Right lobe of liver (tissue), 6 donors: ENCODE data around the gene MCOLN2. TPM values are rescaled to one million over a fixed set of nuclear protein-coding genes. Genes with fewer than 3 reads are reported as not detected.

Experiments used
- ATAC-seq, 4 donors: fragments of 200-7000 bp; cut with Tn5 transposase; one replicate each; pipeline ENCODE4 v1.9.1; 2020; ENCODE audit warnings: mild to moderate bottlenecking in 4 of 4, moderate library complexity in 4 of 4
- DNase-seq, 3 donors: peaks; one replicate each; pipeline ENCODE4 v3.0.0-alpha.2; 2020
- H3K27ac ChIP-seq, 3 donors: fragments of 200-600 bp; one replicate each; pipeline ENCODE4 v1.8.0; 2022
- H3K27me3 ChIP-seq, 2 donors: fragments of 200-600 bp; one replicate each; pipeline ENCODE4 v1.8.0; 2022
- H3K36me3 ChIP-seq, 4 donors: fragments of 200-600 bp; sonication (generic) in 1 of 4; one replicate each; pipeline versions ENCODE4 v1.5.1 to v1.8.0; 2017 to 2022; ENCODE audit warnings: control low read depth in 1 of 4
- H3K4me1 ChIP-seq, 4 donors: fragments of 200-600 bp; sonication (generic) in 1 of 4; one replicate each; pipeline versions ENCODE4 v1.5.1 to v1.8.0; 2017 to 2022; ENCODE audit warnings: control low read depth in 1 of 4
- H3K4me3 ChIP-seq, 3 donors: fragments of 200-600 bp; one replicate each; pipeline ENCODE4 v1.8.0; 2022
- H3K9me3 ChIP-seq, 4 donors: fragments of 200-600 bp; sonication (generic) in 1 of 4; one replicate each; pipeline versions ENCODE4 v1.5.1 to v1.8.0; 2017 to 2022; ENCODE audit warnings: control low read depth in 1 of 4
- POLR2A ChIP-seq: fragments of 450-650 bp; IDR thresholded peaks from one replicate; pipeline ENCODE4 v1.6.1; 2017; ENCODE audit warnings: antibody characterized with exemption, mild to moderate bottlenecking
- whole genome bisulfite sequencing: methylation state at CpG from one replicate; pipeline ENCODE4 v1.1.6; 2018; ENCODE audit warnings: low coverage, low lambda C conversion rate; ENCODE audit not compliant: insufficient coverage; ENCODE audit errors: missing lambda C conversion rate; 5-methylcytosine and 5-hydroxymethylcytosine counted together
- intact Hi-C, 2 donors: fragments of 100-400 bp; cut with DNase I; formaldehyde crosslinking; loops; one replicate each; pipeline versions ENCODE4 v1.11.2 to v1.14.1; 2022
- total RNA-seq, 6 experiments: library from RNA; depleted of rRNA in 2 of 6; stranded (reverse); fragments of >200 nt in 2 of 6; fragmentation: NEBNext Ultra II Directional in 3 of 6; extraction: Animal tissue kit (Norgen Biotek cat#: 25700) in 3 of 6; gene quantifications; one replicate each; pipeline versions ENCODE4 v1.1.0 to v1.2.4, GENCODE V29; 2016 to 2023
- TF ChIP-seq, protein P1 (sequence below), 4 donors: fragments of 200-600 bp in 3 of 4; fragments of 450-650 bp in 1 of 4; IDR thresholded peaks; one replicate each; pipeline versions ENCODE4 v1.5.1 to v1.8.0; 2016 to 2022; ENCODE audit warnings: antibody characterized with exemption in 4 of 4, mild to moderate bottlenecking in 2 of 4
- donor health status: DM: no; HTN: yes; CAD: no.
- donor health status: DM: no; HTN: no; CAD: no.
- donor health status: DM: no; HTN: no; CAD: no.
- donor health status: DM: no; HTN: yes; CAD: no.
- donor health status: DM: no; HTN: yes; CAD: no.

Gene MCOLN2
- total RNA-seq, 6 experiments from 2014 or later: 0.09 to 0.19 TPM; not detected in 4

DNA sequence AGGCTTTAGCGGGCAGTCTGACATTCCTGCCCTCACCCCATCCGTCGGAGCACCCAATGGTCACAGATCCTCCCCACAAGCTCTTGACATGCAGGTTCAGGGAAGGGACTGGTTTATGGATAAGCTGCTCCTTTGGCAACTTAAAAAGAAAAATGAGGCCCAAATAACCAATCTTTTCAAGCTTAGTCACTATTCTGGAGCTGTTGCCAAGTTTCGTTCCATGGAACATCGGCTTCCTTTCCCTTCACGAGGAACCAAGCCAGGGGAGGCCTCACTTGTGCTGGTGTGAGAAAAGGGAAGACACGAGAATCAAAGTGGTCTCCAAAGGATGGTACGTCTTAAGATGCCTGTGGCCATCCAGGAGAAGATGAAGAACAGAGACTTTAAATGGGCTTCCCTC, 57.8 kb downstream of the MCOLN2 start:
- no peak for DNase-seq
- H3K4me3 ChIP-seq: no peak overlapping the region
- no peaks in the 10 kb centered on the region for H3K9me3 ChIP-seq
- H3K36me3 ChIP-seq: no peaks in the 10 kb centered on the region
- intact Hi-C loops: loop anchor here in 1 of 2 donors (10.0 kb wide), 1 partner anchor 164 kb away; no protein-coding TSS in a partner anchor
- H3K4me1 ChIP-seq: no peaks in the 10 kb centered on the region
- H3K27ac ChIP-seq: no peak overlapping the region
- no peak for ATAC-seq
- no peaks in the 10 kb centered on the region for H3K27me3 ChIP-seq
- WGBS: 52% methylated on average over 5 of the region's 8 CpGs
- TF ChIP-seq POLR2A: no peak
- TF ChIP-seq, protein P1, sequence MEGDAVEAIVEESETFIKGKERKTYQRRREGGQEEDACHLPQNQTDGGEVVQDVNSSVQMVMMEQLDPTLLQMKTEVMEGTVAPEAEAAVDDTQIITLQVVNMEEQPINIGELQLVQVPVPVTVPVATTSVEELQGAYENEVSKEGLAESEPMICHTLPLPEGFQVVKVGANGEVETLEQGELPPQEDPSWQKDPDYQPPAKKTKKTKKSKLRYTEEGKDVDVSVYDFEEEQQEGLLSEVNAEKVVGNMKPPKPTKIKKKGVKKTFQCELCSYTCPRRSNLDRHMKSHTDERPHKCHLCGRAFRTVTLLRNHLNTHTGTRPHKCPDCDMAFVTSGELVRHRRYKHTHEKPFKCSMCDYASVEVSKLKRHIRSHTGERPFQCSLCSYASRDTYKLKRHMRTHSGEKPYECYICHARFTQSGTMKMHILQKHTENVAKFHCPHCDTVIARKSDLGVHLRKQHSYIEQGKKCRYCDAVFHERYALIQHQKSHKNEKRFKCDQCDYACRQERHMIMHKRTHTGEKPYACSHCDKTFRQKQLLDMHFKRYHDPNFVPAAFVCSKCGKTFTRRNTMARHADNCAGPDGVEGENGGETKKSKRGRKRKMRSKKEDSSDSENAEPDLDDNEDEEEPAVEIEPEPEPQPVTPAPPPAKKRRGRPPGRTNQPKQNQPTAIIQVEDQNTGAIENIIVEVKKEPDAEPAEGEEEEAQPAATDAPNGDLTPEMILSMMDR (IDR thresholded peaks at IDR 0.05): no peak

DNA sequence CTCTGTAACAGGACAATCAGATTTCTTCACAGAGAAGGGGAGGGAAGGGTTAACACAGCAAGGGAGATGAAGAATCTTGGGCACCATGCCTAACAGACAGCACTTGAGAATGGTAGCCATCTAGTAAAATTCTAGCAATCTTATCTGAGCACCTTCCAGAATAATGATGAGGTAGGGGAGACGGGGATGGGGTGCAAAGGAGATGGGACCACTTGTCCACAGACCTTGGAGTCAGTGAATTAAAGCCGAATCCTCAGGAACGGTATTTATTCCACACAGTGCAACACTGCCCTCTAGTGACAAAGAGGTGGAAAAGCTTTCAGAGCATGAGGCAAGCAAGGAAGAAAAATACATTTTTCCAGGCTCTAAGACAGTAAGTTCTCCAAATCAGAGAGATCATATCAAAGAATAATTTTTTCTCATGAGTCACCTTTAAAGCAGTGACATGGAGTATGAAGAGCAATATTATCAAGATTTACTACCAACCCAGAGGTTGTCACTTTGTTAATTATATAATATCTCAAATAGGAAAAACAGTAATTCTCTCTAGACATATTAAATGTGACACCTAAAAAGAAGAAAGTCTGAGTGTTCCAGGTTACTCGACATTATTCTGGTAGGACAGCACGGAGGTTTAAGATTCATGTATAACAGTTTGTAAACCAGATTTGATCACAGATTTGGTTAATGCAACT, 60.6 kb downstream of the MCOLN2 start:
- no peaks in the 10 kb centered on the region for H3K27me3 ChIP-seq
- no peak overlapping the region for H3K27ac ChIP-seq
- no peaks in the 10 kb centered on the region for H3K36me3 ChIP-seq
- ATAC-seq (peak; percentile 93 to 95 (median 94)), DNase-seq (peak in 1 of 3 donors; percentile 50)
- intact Hi-C loops: loop anchor here in 1 of 2 donors (10.0 kb wide), 1 partner anchor 161 kb away; no protein-coding TSS in a partner anchor
- 2% methylated on average over 5 of the region's 5 CpGs for WGBS
- H3K9me3 ChIP-seq: no peaks in the 10 kb centered on the region
- H3K4me3 ChIP-seq: no peak overlapping the region
- no peaks in the 10 kb centered on the region for H3K4me1 ChIP-seq
- TF ChIP-seq, protein P1 (IDR thresholded peaks at IDR 0.05): peak; percentile 91 to 96 (median 94)
- no peak for TF ChIP-seq POLR2A

DNA sequence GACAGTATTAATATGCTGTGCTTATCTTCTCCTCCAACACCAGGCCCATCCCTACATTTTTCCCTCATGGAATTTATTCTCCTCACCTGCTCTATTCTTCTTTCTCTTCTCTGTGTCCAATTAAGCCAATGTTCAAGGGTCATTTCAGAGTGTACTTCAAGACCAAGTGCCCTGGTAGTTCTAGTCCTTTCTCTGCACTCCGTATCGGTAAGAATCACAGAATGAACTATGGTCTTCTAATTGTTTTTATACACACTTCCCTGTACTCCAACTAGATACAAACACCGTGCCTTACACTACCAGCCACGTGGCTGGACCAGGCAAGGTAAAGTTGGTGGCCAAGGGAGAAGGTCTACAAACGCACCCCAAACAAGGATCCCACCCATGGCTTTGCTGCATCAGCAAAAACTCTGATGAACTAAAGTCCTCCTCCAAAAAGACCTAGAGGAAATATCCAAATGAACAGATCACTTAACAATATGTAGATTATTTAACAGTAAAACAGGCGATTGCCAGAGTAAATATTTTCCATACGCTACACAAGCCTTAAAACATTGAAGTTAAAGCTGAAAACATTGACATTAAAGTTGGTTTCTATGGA, 63.8 kb downstream of the MCOLN2 start:
- 58% methylated on average over 6 of the region's 7 CpGs for WGBS

DNA sequence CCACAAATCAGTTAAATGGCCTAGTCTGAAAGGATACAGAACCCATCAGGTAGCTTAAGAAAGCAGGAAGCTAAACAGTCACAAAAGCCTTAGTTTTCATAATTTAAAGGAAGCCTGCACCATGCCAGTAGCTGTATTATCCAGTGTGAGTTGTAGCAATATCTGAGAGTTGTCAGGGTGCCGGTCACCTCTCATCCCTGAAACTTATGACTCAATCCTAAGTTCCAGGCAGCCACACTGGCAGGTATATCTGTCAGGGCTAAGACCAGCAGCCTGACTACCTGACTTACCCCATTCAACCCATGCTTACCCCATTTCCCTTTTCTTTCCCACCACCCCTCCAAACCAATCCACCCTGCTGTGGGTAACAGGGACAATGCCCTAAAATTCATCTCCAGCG, 66.1 kb downstream of the MCOLN2 start:
- DNase-seq (no peak), ATAC-seq (no peak)
- H3K27ac ChIP-seq: no peak overlapping the region
- no peaks in the 10 kb centered on the region for H3K36me3 ChIP-seq
- TF ChIP-seq, protein P1 (IDR thresholded peaks at IDR 0.05): no peak
- no peak for TF ChIP-seq POLR2A
- intact Hi-C loops: loop anchor here in 1 of 2 donors (10.0 kb wide), 1 partner anchor 156 kb away; no protein-coding TSS in a partner anchor
- H3K9me3 ChIP-seq: no peaks in the 10 kb centered on the region
- no peaks in the 10 kb centered on the region for H3K27me3 ChIP-seq
- no peak overlapping the region for H3K4me3 ChIP-seq
- 76% methylated on average over 1 of the region's 2 CpGs for WGBS
- H3K4me1 ChIP-seq: no peaks in the 10 kb centered on the region

More for the DNA sequence above, 63.8 kb downstream of the MCOLN2 start:
- H3K4me3 ChIP-seq: no peak overlapping the region
- H3K4me1 ChIP-seq: no peaks in the 10 kb centered on the region
- H3K27me3 ChIP-seq: no peaks in the 10 kb centered on the region
- ATAC-seq (no peak), DNase-seq (no peak)
- no peaks in the 10 kb centered on the region for H3K9me3 ChIP-seq
- H3K27ac ChIP-seq: no peak overlapping the region
- intact Hi-C loops: loop anchor here in 1 of 2 donors (10.0 kb wide), 1 partner anchor 158 kb away; no protein-coding TSS in a partner anchor
- TF ChIP-seq, protein P1 (IDR thresholded peaks at IDR 0.05): no peak
- TF ChIP-seq POLR2A: no peak
- no peaks in the 10 kb centered on the region for H3K36me3 ChIP-seq
